Stimulated activated naive CD8-positive, alpha-beta T cell treated with anti-CD3 and anti-CD28 coated beads, Interleukin-15, Interleukin-2, amounts not matched to agents 100 ng/mL and 50 ng/mL, for 24 hours (primary cell): ENCODE results near the gene SCG5.

Experiments used
- H3K27ac Mint-ChIP-seq: one replicate; pipeline ENCODE4 v1.8.0; 2021; ENCODE audit warnings: mild to moderate bottlenecking, mixed read lengths
- H3K27me3 Mint-ChIP-seq: one replicate; pipeline ENCODE4 v1.8.0; 2021; ENCODE audit warnings: mixed read lengths
- H3K36me3 Mint-ChIP-seq: one replicate; pipeline ENCODE4 v1.8.0; 2021; ENCODE audit warnings: low read depth, mixed read lengths
- H3K4me1 Mint-ChIP-seq: one replicate; pipeline ENCODE4 v1.8.0; 2021; ENCODE audit warnings: low read depth, mixed read lengths
- H3K4me3 Mint-ChIP-seq: one replicate; pipeline ENCODE4 v1.8.0; 2021; ENCODE audit warnings: mild to moderate bottlenecking, mixed read lengths
- H3K9me3 Mint-ChIP-seq: one replicate; pipeline ENCODE4 v1.8.0; 2021; ENCODE audit warnings: mixed read lengths

SCG5 gene

DNA sequence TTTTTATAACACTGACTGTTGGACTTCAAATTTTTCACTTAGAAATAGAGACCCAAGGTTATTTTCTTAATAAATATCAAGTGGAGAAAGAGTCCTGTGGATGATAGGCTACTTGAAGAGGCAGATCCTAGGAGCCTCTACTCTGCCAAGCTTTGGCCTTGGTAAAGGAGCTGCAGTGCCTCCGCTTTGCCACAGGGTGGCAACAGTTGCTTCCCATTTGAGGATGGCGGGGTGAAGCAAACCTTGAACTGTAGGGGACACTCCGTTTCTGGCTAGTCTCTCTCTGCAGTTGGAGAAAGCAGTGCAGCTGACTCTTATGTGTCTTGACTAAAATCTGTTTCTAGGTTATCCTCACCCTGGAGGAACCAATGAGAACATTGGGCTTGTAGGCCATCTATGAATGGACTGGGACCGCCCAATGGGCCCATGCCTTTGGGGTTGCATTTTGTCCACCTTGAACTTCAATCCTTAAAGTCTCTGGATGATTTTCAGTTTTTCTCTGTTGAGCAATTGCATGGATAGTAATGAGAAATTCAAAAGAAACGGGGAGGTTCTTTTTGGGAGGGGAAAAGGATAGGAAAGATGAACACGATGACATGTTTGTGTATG, 9.8 kb downstream of the SCG5 start:
- Mint-ChIP-seq H3K27ac (no peak overlapping the region), H3K36me3 (no peaks in the 10 kb centered on the region), H3K4me1 (no peaks in the 10 kb centered on the region), H3K27me3 (no peaks in the 10 kb centered on the region), H3K4me3 (no peak overlapping the region), H3K9me3 (no peaks in the 10 kb centered on the region)

DNA sequence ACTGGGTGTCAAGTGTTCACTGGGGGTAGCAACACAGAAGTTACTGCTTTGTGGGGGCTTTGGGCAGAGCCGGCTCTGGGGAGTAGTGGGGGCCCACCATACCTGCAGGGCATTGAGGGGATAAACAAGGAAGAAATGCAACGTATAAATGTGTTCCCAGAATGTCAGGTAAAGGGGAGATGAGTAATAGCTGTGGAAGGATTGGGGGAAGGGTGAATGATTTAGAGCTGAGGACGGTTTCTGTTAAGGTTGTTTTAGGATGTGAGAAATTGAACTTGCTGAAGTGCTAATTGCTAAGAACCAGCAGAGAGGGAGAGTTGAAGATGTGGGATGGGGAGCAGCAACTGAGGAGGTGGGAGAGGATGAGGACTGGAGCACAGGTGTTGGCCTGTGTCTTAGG, 10.7 kb downstream of the SCG5 start:
- Mint-ChIP-seq H3K27ac (no peak overlapping the region), H3K4me3 (no peak overlapping the region)

DNA sequence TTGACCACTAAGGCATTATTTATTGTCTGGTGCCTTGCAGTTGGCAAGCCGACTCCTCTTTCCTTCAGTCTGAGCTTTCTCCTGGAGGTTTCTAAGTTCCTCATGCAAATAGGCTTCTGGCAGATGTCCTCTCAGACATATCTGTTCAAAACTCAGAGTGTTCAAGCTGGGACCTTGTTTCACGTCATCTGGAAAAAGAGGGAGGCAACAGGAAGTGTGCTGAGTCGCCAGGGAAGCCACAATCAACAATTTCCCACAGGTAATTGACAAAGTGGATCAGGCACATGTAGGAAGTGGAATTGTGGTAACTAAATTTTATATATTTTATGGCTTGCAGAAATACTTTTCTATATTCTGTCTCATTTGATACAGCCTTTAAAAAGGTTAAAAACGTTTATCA, 14.6 kb downstream of the SCG5 start:
- Mint-ChIP-seq H3K36me3 (no peaks in the 10 kb centered on the region), H3K27ac (no peak overlapping the region), H3K4me3 (no peak overlapping the region), H3K4me1 (peaks cover 10% of the 10 kb centered on the region), H3K27me3 (no peaks in the 10 kb centered on the region), H3K9me3 (no peaks in the 10 kb centered on the region)

More for the DNA sequence above, 10.7 kb downstream of the SCG5 start:
- Mint-ChIP-seq H3K27me3 (no peaks in the 10 kb centered on the region), H3K36me3 (no peaks in the 10 kb centered on the region), H3K9me3 (no peaks in the 10 kb centered on the region), H3K4me1 (peaks cover 5% of the 10 kb centered on the region)

DNA sequence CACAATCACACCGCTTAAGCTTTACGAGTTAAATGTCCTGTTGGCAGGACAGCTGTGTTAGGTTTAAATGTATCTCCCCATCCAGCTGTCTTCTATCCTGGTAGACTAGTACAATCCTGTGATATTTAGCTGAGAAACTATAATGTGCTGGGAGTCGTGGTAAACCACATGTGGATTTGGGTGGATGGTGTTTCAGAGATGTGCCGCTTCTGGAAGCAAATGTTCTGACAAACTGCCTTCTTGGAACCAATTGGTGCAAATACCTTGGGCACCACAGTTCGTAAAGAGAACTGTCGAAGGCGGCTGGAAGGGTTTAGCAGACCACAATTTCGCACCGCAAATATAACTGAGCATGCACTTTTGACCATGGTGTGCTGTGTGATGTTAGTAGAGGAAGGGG, 15.0 kb downstream of the SCG5 start:
- H3K27ac Mint-ChIP-seq = no peak overlapping the region
- H3K9me3 Mint-ChIP-seq = no peaks in the 10 kb centered on the region
- peaks cover 10% of the 10 kb centered on the region for H3K4me1 Mint-ChIP-seq
- no peaks in the 10 kb centered on the region for H3K27me3 Mint-ChIP-seq
- H3K36me3 Mint-ChIP-seq = no peaks in the 10 kb centered on the region
- H3K4me3 Mint-ChIP-seq = no peak overlapping the region

DNA sequence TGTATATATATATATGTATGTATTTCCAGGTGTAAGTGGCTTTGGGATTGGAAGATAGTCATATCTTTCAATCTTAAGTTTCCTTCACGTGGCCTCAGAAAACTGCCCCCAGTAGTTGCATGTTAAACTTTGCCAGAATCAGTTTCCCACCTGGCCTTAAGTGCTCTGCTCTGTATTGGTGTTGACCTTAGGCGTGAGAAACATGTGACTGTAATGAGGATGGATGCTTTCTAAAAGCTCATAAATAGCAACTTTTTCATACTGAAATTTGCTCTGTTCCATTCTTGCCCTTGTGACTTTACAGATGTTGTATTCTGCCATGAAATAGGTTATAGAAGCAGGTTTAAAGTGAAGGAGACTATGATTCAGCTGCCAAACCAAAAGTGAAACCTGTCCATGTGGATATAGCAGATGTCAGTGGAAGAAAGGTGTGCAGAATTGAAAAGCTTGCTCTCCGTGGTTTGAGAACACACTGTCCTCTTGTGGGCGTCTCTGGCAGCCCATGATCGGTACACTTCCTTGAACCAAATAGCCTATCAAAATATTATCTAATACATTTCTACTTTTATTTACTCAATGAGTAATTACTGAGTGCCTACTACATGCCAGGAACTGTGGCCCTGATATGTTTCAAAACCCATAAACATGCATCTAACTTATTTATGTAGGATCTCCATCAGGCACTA, 15.8 kb downstream of the SCG5 start:
- Mint-ChIP-seq H3K36me3 (no peaks in the 10 kb centered on the region), H3K9me3 (no peaks in the 10 kb centered on the region), H3K27me3 (no peaks in the 10 kb centered on the region), H3K4me3 (no peak overlapping the region), H3K4me1 (peaks cover 10% of the 10 kb centered on the region), H3K27ac (no peak overlapping the region)

DNA sequence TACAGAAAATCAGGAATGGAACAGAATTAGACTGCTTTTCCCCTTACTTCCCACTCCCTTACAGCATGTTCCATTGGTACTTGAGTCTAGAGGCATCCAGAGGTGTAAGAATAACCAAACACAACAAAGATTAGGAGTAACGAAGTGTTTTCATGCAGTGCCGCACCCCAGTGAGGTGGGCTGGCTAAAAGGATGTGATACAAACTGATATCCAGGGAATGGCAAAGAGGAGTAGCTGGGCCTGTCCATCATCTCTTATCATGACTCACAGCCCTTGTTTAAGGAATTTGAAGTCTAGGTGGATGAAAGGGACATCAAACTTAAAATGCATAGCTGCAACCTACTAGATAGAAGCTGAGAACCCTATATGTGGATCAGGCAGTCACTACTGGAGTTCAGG, 16.4 kb downstream of the SCG5 start:
- no peak overlapping the region for H3K4me3 Mint-ChIP-seq
- no peaks in the 10 kb centered on the region for H3K9me3 Mint-ChIP-seq
- H3K36me3 Mint-ChIP-seq = no peaks in the 10 kb centered on the region
- no peak overlapping the region for H3K27ac Mint-ChIP-seq
- H3K4me1 Mint-ChIP-seq = peaks cover 13% of the 10 kb centered on the region
- H3K27me3 Mint-ChIP-seq = no peaks in the 10 kb centered on the region

DNA sequence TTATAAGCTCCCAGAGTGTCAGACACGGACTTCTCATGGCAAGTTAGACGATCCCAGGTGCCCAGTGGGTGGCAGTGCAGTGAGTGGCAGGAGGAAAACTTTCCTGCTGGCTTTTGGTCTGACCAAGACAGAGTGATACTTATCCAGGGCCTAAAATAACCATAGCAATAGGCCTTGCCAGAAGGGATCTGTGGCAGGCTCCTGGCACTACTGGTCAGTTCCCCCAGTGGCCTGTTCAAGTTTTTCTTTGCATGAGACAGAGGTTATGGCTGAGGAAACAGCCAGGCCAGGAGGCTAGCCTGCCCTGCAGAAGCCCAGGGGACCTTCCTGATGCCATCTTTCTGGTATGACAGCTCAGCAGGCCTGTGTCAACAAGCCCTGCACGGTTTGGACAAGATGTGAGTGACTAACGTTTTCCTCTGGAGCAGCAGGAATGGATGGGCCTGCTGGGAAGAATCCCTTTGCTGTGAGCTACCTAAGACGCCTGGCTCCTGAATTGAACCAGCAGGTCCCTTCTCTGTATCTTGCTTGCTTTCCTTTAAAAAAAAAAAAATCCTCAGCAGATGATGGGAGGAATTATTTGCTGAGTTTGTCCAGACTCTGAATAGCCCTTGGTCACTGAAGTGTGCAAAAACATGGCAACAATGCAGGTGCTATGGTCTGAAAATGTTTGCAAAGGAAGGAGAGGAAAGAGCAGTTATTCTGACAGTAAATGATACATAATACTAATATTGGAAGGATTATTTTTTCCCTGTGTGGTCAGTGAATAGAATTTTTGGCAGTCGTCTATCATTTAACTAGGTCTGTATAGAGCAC, 18.0 kb downstream of the SCG5 start:
- H3K4me1 Mint-ChIP-seq = peaks cover 13% of the 10 kb centered on the region
- no peaks in the 10 kb centered on the region for H3K36me3 Mint-ChIP-seq
- H3K4me3 Mint-ChIP-seq = no peak overlapping the region
- no peak overlapping the region for H3K27ac Mint-ChIP-seq
- H3K9me3 Mint-ChIP-seq = no peaks in the 10 kb centered on the region
- no peaks in the 10 kb centered on the region for H3K27me3 Mint-ChIP-seq

DNA sequence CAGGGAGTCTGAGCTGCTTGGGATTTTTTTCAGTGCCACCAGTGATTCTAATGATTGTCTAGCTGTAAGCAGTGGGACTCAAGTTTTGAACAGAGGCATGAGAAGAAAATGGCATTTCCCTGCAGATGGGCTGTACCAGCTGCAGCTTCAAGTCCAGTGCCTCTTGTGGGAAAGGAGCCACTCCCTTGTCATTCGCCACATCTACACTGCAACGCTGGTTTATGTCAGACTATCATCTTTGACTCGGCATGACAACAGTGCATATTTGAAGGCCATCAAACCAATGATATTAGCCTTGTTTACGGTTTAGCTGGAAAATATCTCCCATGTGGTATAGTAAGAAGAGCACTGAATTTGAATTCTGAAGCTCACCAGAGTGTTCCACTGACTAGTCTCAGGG, 22.2 kb downstream of the SCG5 start:
- Mint-ChIP-seq H3K27me3 (no peaks in the 10 kb centered on the region), H3K4me3 (no peak overlapping the region), H3K36me3 (no peaks in the 10 kb centered on the region), H3K4me1 (peaks cover 2% of the 10 kb centered on the region), H3K27ac (no peak overlapping the region), H3K9me3 (no peaks in the 10 kb centered on the region)

DNA sequence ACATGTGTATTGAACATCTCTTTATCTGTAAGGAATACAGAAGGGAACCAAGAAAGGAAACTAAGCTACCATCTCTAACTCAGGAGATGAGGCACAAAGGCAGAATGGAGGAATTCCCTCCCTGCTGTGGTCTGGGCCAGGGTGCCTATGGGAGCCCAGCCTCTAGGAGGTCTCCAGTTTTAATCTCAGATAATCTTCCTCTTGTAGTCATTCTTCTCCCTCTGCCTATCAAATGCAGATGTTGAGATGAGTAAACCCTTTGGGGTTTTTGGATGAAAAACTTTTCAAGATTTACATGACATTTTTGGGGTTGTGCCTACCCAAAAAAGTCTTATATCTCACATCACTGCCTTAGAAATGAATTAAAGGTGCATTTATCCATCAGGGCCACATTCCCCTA, 23.3 kb downstream of the SCG5 start:
- Mint-ChIP-seq H3K27ac (no peak overlapping the region), H3K4me1 (peaks cover 2% of the 10 kb centered on the region)

DNA sequence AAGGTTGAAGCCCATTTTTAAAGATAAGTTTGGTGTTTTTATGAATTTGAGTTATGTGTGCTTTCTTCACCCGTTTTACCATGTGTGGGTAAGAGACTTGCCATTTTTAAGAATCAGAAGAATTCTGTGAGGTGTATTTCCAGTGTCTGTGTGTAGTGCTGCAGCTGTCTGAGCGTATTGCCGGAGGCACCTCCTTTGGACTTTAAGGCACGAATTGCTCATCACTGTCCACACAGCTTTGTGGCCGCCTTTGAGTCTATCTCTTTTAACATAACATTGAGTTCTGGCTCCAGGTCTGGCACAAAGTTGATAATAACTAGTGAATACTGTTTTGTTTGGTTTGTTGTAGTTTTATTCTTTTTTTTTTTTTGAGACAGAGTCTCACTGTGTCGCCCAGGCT, 25.8 kb downstream of the SCG5 start:
- Mint-ChIP-seq H3K4me3 (no peak overlapping the region), H3K36me3 (no peaks in the 10 kb centered on the region), H3K27me3 (no peaks in the 10 kb centered on the region), H3K9me3 (no peaks in the 10 kb centered on the region), H3K27ac (no peak overlapping the region), H3K4me1 (peaks cover 2% of the 10 kb centered on the region)

More for the DNA sequence above, 23.3 kb downstream of the SCG5 start:
- Mint-ChIP-seq H3K9me3 (no peaks in the 10 kb centered on the region), H3K27me3 (no peaks in the 10 kb centered on the region), H3K36me3 (no peaks in the 10 kb centered on the region), H3K4me3 (no peak overlapping the region)

DNA sequence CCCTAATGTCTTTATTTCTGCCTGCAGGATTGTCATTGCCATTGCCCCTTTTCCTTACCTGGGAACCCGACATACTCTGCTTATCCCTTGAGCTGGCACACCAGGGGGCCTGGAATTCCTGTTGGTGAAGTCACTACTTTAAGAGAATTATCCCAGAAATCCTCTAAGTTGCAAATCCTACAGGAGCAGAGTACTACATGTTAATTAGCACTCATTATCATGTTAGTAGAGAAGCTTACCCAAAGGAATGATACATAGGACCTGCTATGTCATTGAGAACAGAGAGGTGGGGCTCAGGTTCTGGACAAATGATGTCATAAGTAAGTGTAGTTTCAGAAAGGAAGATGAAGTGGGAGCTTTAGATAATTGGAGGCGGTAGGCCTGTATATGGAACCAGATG, 27.4 kb downstream of the SCG5 start:
- Mint-ChIP-seq H3K4me1 (no peaks in the 10 kb centered on the region), H3K27ac (no peak overlapping the region), H3K4me3 (no peak overlapping the region), H3K36me3 (no peaks in the 10 kb centered on the region), H3K9me3 (no peaks in the 10 kb centered on the region), H3K27me3 (no peaks in the 10 kb centered on the region)

DNA sequence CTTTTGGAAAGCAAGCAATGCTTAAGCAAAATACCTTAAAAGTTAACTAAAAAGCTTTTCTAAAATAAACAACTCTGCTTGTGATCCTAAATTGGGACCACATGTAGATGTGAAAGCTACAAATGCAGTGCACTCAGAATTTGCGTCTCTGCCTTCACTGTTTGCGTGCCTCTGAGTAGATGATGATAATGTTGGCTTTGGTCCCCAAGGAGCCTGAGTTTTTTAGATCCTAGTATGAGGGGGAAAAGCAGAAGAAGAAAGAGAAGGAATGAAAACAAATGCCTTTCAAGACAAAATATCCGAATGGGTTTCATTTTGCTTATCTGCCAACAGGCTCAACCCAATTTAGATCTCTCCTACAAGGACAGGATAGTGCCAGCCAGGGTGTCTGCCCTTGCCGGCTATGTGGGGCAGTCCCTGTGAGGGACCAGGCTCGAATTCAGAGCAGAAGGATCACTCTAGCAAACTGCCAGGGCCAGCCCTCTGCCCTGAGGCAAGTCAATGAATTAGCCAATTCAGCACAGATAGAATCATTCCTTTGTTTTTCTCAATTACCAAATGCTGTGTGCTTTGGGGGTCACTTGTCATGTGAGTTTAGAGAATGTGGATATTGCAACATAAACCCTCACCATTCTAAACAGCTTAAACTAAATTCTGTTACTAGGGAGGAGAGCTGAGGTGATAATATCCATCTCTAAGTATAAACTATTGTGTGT, 28.5 kb downstream of the SCG5 start:
- H3K4me1 Mint-ChIP-seq = no peaks in the 10 kb centered on the region
- H3K36me3 Mint-ChIP-seq = no peaks in the 10 kb centered on the region
- no peak overlapping the region for H3K27ac Mint-ChIP-seq
- H3K27me3 Mint-ChIP-seq = no peaks in the 10 kb centered on the region
- no peak overlapping the region for H3K4me3 Mint-ChIP-seq
- no peaks in the 10 kb centered on the region for H3K9me3 Mint-ChIP-seq

DNA sequence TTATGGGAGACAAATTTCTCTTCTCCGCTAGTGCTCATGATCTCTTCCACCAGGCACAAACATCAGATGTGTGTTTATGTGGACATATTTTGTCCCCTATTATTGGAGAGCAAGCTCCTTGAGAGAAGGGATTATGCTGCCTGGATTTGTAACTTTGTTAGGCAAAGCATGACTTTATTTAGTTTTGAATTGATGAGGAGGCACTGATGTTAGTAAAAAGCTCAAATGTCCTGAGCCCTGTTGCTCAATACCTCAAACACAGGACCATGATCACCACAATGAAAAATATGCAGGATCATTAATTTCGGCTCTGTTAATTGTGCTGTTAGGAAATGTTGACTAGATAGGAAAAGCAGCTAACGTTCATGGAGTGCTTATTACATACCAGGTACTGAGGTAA, 29.1 kb downstream of the SCG5 start:
- no peaks in the 10 kb centered on the region for H3K9me3 Mint-ChIP-seq
- H3K27me3 Mint-ChIP-seq = no peaks in the 10 kb centered on the region
- no peak overlapping the region for H3K27ac Mint-ChIP-seq
- H3K36me3 Mint-ChIP-seq = no peaks in the 10 kb centered on the region
- H3K4me1 Mint-ChIP-seq = no peaks in the 10 kb centered on the region
- H3K4me3 Mint-ChIP-seq = no peak overlapping the region

DNA sequence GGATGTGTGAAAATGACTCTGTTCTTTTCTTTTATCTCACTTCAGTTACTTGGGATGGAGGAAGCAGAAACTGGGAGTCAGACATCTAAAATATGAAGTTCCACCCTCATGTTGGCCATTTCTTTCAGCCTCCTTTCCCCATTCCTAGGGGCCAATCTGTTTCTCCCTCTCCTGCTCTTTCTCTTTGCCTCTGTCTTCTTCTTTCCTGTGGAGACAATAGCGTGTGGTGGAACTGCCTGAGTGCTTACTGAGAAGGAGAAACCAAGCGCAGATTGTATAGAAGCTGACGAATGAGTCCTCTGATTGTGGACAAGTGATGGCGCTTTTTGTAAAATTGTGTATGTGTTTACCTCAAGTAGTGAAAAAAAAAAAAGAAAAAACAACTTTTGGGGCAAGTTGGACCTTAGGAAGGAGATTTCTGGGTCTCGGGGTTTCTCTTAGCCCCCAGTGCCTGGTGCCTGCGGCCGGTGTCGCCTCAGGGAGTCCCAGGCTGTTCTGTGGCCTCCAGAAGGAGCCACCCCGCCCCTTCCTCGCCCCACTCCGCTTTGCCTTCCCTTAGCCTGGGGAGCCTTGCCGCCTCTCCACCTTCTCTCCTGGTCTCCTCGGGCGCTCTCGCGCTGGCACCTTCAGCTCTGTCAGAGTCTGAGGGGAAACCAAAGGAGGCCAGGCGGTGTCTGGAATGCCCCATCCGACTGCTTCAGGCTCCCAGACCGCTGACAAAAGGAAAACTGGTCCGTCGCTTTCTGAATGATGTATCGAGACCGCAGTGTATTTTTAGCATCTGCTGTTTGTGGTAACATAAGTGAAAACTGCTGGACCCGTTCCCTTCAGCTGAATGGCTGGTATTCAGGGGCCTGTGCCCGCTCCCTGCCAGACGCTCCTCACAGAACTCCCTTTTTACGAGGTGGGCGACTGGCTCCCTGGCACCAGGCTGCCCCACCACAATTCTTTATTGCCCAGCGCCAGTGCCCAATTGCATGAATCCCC, 30.1 kb downstream of the SCG5 start:
- no peaks in the 10 kb centered on the region for H3K27me3 Mint-ChIP-seq
- no peaks in the 10 kb centered on the region for H3K9me3 Mint-ChIP-seq
- no peak overlapping the region for H3K27ac Mint-ChIP-seq
- no peaks in the 10 kb centered on the region for H3K4me1 Mint-ChIP-seq
- no peaks in the 10 kb centered on the region for H3K36me3 Mint-ChIP-seq
- H3K4me3 Mint-ChIP-seq = no peak overlapping the region
